AG10803 (cell line): ENCODE data around the gene GABRB3.

Experiments used
- DNase-seq: peaks from one replicate; pipeline ENCODE4 v3.0.0; 2010; ENCODE audit warnings: low read depth
- H3K4me3 ChIP-seq: 2 replicates; pipeline ENCODE4 v1.5.1; 2011; ENCODE audit warnings: mild to moderate bottlenecking, low read length, control low read depth
- CTCF ChIP-seq: conservative IDR thresholded peaks from 2 replicates; pipeline ENCODE4 v1.5.1; 2011; ENCODE audit warnings: mild to moderate bottlenecking, low read length, control low read depth, inconsistent platforms

GABRB3 gene

GRCh38 chr15:26766262-26766661 lies 6.6 kb downstream of the GABRB3 start:
- DNase-seq: no peak
- no peak for TF ChIP-seq CTCF
- no peak overlapping the region for H3K4me3 ChIP-seq

- no peak overlapping the region for H3K4me3 ChIP-seq
- no peak for DNase-seq
- TF ChIP-seq CTCF: no peak
Observed at GRCh38 chr15:26759986-26760385, 12.9 kb downstream of the GABRB3 start.

GRCh38 chr15:26758079-26758478 lies 14.8 kb downstream of the GABRB3 start:
- no peak for TF ChIP-seq CTCF
- no peak overlapping the region for H3K4me3 ChIP-seq
- DNase-seq: no peak

GRCh38 chr15:26757141-26757540 lies 15.7 kb downstream of the GABRB3 start:
- no peak overlapping the region for H3K4me3 ChIP-seq
- no peak for DNase-seq
- TF ChIP-seq CTCF: no peak

- H3K4me3 ChIP-seq: no peak overlapping the region
- DNase-seq: no peak
- no peak for TF ChIP-seq CTCF
Observed at GRCh38 chr15:26744894-26745293, 28.0 kb downstream of the GABRB3 start.

- TF ChIP-seq CTCF: no peak
- H3K4me3 ChIP-seq: no peak overlapping the region
- DNase-seq: no peak
Observed at GRCh38 chr15:26739791-26740190, 33.1 kb downstream of the GABRB3 start.

- no peak overlapping the region for H3K4me3 ChIP-seq
- DNase-seq: no peak
- no peak for TF ChIP-seq CTCF
Observed at GRCh38 chr15:26738996-26739395, 33.9 kb downstream of the GABRB3 start.
